Suprapubic skin (tissue), 4 donors: ENCODE data around the gene CREB1.

Experiments used
- POLR2A ChIP-seq, 2 donors: fragments of 450-650 bp; IDR thresholded peaks; one replicate each; pipeline ENCODE4 v1.6.1; 2017; ENCODE audit warnings: antibody characterized with exemption in 2 of 2, mild to moderate bottlenecking in 2 of 2, moderate library complexity in 2 of 2
- POLR2AphosphoS5 ChIP-seq, 3 donors: sonication (generic); formaldehyde crosslinking; IDR thresholded peaks; one replicate each; pipeline ENCODE4 v1.6.1; 2017; ENCODE audit warnings: antibody characterized with exemption in 3 of 3
- TF ChIP-seq, protein P1 (sequence below), 2 donors: fragments of 200-600 bp in 1 of 2; fragments of 450-650 bp in 1 of 2; sonication (generic) in 1 of 2; IDR thresholded peaks; one replicate each; pipeline ENCODE4 v1.5.1; 2016 to 2019; ENCODE audit warnings: antibody characterized with exemption in 2 of 2, mild to moderate bottlenecking in 1 of 2, moderate library complexity in 1 of 2

DNA sequence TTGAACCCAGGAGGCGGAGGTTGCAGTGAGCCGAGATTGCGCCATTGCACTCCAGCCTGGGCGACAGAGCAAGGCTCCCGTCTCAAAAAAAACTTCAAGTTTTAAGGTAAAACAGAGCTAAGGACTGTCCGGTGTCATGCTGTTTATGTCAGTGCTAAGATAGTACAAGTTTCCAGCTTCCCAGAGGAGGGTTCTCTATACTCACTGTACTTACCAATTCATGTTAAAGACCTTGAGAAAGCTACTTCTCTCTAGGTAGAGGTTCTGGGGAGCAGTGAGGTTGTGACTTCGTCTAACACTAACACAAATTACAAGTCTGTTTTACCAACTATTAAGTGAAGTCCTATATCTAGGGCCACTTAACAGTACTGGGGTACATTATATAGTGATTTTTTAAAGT is 76.6 kb downstream of the CREB1 start:
- TF ChIP-seq, protein P1, sequence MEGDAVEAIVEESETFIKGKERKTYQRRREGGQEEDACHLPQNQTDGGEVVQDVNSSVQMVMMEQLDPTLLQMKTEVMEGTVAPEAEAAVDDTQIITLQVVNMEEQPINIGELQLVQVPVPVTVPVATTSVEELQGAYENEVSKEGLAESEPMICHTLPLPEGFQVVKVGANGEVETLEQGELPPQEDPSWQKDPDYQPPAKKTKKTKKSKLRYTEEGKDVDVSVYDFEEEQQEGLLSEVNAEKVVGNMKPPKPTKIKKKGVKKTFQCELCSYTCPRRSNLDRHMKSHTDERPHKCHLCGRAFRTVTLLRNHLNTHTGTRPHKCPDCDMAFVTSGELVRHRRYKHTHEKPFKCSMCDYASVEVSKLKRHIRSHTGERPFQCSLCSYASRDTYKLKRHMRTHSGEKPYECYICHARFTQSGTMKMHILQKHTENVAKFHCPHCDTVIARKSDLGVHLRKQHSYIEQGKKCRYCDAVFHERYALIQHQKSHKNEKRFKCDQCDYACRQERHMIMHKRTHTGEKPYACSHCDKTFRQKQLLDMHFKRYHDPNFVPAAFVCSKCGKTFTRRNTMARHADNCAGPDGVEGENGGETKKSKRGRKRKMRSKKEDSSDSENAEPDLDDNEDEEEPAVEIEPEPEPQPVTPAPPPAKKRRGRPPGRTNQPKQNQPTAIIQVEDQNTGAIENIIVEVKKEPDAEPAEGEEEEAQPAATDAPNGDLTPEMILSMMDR (IDR thresholded peaks at IDR 0.05): no peak
- TF ChIP-seq POLR2AphosphoS5 (IDR thresholded peaks at IDR 0.05) (no peak), POLR2A (IDR thresholded peaks at IDR 0.05) (no peak)
